A549 (cell line): ENCODE results near the gene SMARCD3. TPM values are rescaled to one million over a fixed set of nuclear protein-coding genes. Genes with fewer than 3 reads are reported as not detected.

Experiments
- ATAC-seq, 2 experiments: fragments of 200-7000 bp in 1 of 2; fragments of >200 bp in 1 of 2; cut with Nextera tagmentation in 1 of 2; cut with Tn5 transposase in 1 of 2; 3 replicates each; pipeline versions ENCODE4 v1.8.0 to v1.9.1; 2018 to 2020; ENCODE audit warnings: mild to moderate bottlenecking in 1 of 2, moderate library complexity in 1 of 2
- CTCF ChIA-PET: fragments of 300-600 bp; sonication (Branson Sonifier 250); formaldehyde crosslinking; extraction: SDS; loops from one replicate; lab custom pipeline; 2021; ENCODE audit warnings: antibody characterized with exemption, inconsistent platforms; lab: Yijun Ruan, JAX
- POLR2A ChIA-PET: fragments of 350-600 bp; formaldehyde crosslinking; extraction: SDS; loops from one replicate; lab custom pipeline; 2021; ENCODE audit warnings: antibody characterized with exemption, inconsistent platforms; lab: Yijun Ruan, JAX
- DNase-seq, 2 experiments: peaks; one replicate each; pipeline versions ENCODE4 v3.0.0 to v3.0.0-alpha.2; 2011 to 2016; ENCODE audit warnings: low read depth in 1 of 2, low spot score in 1 of 2
- FAIRE-seq: peaks from 2 replicates; lab custom pipeline; 2011; peaks lifted over from hg19 to GRCh38; lab: Jason Lieb, UNC
- H3K27ac ChIP-seq, 2 experiments: fragments of >200 bp; sonication (Bioruptor Twin); formaldehyde crosslinking; 3 replicates each; pipeline ENCODE4 v1.5.1; 2016 to 2017
- H3K4me1 ChIP-seq: fragments of >200 bp; sonication (Bioruptor Twin); formaldehyde crosslinking; 3 replicates; pipeline ENCODE4 v1.6.1; 2016
- H3K4me2 ChIP-seq: fragments of >200 bp; sonication (Bioruptor Twin); formaldehyde crosslinking; 3 replicates; pipeline ENCODE4 v1.6.1; 2016
- H3K4me3 ChIP-seq: fragments of >200 bp; sonication (Bioruptor Twin); formaldehyde crosslinking; 3 replicates; pipeline ENCODE4 v1.5.1; 2016
- H3K9me3 ChIP-seq: fragments of >200 bp; sonication (Bioruptor Twin); formaldehyde crosslinking; 3 replicates; pipeline ENCODE4 v1.6.1; 2016
- ATOH8 ChIP-seq: fragments of 250-450 bp; sonication (Bioruptor Pico); IDR thresholded peaks from 2 replicates; pipeline ENCODE4 v1.5.0; 2020; ENCODE audit warnings: low read depth, mild to moderate bottlenecking, moderate library complexity
- BHLHE40 ChIP-seq: IDR thresholded peaks from 2 replicates; pipeline ENCODE4 v1.6.1; 2012; ENCODE audit warnings: low read depth, low read length, inconsistent platforms
- CBX2 ChIP-seq: fragments of 200-600 bp; sonication (generic); IDR thresholded peaks from 2 replicates; pipeline ENCODE4 v1.6.1; 2016; ENCODE audit warnings: low read depth, mild to moderate bottlenecking, borderline replicate concordance
- CHD2 ChIP-seq: fragments of 150-350 bp; IDR thresholded peaks from 2 replicates; pipeline ENCODE4 v1.6.1; 2014; ENCODE audit warnings: low read length; ENCODE audit not compliant: partially characterized antibody
- CTCF ChIP-seq: fragments of >200 bp; sonication (Bioruptor Twin); formaldehyde crosslinking; IDR thresholded peaks from 3 replicates; pipeline ENCODE4 v1.5.1; 2016
- E2F6 ChIP-seq: IDR thresholded peaks from 2 replicates; pipeline ENCODE4 v1.6.1; 2012; ENCODE audit warnings: low read depth, borderline replicate concordance
- EHF ChIP-seq: fragments of 250-450 bp; sonication (Bioruptor Pico); IDR thresholded peaks from 2 replicates; pipeline ENCODE4 v1.5.0; 2020; ENCODE audit warnings: mild to moderate bottlenecking
- EHMT2 ChIP-seq: fragments of 200-600 bp; sonication (generic); IDR thresholded peaks from 2 replicates; pipeline ENCODE4 v1.6.1; 2016; ENCODE audit warnings: antibody characterized with exemption, low read depth, mild to moderate bottlenecking, moderate library complexity
- ESRRA ChIP-seq: fragments of 150-350 bp; IDR thresholded peaks from 2 replicates; pipeline ENCODE4 v1.6.1; 2014; ENCODE audit warnings: mild to moderate bottlenecking, low read length, borderline replicate concordance
- FOSB ChIP-seq: fragments of 250-450 bp; sonication (Bioruptor Pico); IDR thresholded peaks from 2 replicates; pipeline ENCODE4 v1.5.0; 2020; ENCODE audit warnings: mild to moderate bottlenecking, moderate library complexity
- GATA3 ChIP-seq: IDR thresholded peaks from 2 replicates; pipeline ENCODE4 v1.6.1; 2012; ENCODE audit warnings: borderline replicate concordance
- HDAC2 ChIP-seq: fragments of 200-600 bp; sonication (generic); IDR thresholded peaks from 2 replicates; pipeline ENCODE4 v1.6.1; 2016
- HEYL ChIP-seq: fragments of 250-450 bp; sonication (Bioruptor Pico); IDR thresholded peaks from 2 replicates; pipeline ENCODE4 v1.8.0; 2021; ENCODE audit warnings: mild to moderate bottlenecking, moderate library complexity
- JUN ChIP-seq, 2 experiments: fragments of >200 bp; sonication (Bioruptor Twin); formaldehyde crosslinking; IDR thresholded peaks; 2 replicates in 1 of 2; 3 replicates in 1 of 2; pipeline ENCODE4 v1.6.1; 2016 to 2017
- MAX ChIP-seq: IDR thresholded peaks from 2 replicates; pipeline ENCODE4 v1.6.1; 2012
- MAZ ChIP-seq: fragments of 150-350 bp; IDR thresholded peaks from 2 replicates; pipeline ENCODE4 v1.6.1; 2014; ENCODE audit warnings: antibody characterized with exemption, low read depth, low read length, borderline replicate concordance
- MYC ChIP-seq: IDR thresholded peaks from 2 replicates; pipeline ENCODE4 v1.6.1; 2012; ENCODE audit warnings: mild to moderate bottlenecking, inconsistent platforms, low read length, improper control_type of control experiment, borderline replicate concordance
- PBX3 ChIP-seq: IDR thresholded peaks from 2 replicates; pipeline ENCODE4 v1.6.1; 2012
- POLR2A ChIP-seq: IDR thresholded peaks from 2 replicates; pipeline ENCODE4 v1.6.1; 2012; ENCODE audit warnings: mild to moderate bottlenecking, low read length
- POLR2AphosphoS2 ChIP-seq: conservative IDR thresholded peaks from 2 replicates; pipeline ENCODE4 v1.6.1; 2012; ENCODE audit warnings: low read length, improper control_type of control experiment, inconsistent platforms
- RAD21 ChIP-seq, 2 experiments: fragments of >200 bp in 1 of 2; sonication (Bioruptor Twin) in 1 of 2; formaldehyde crosslinking in 1 of 2; IDR thresholded peaks in 1 of 2; conservative IDR thresholded peaks in 1 of 2; 2 replicates in 1 of 2; 3 replicates in 1 of 2; pipeline ENCODE4 v1.6.1; 2012 to 2018; ENCODE audit warnings: inconsistent platforms in 1 of 2
- RARB ChIP-seq: fragments of 250-450 bp; sonication (Bioruptor Pico); IDR thresholded peaks from 2 replicates; pipeline ENCODE4 v1.8.0; 2021; ENCODE audit warnings: mild to moderate bottlenecking, moderate library complexity
- RFX5 ChIP-seq: fragments of 450-650 bp; IDR thresholded peaks from 2 replicates; pipeline ENCODE4 v1.7.1; 2014; ENCODE audit warnings: antibody characterized with exemption, mild to moderate bottlenecking, moderate library complexity
- RNF2 ChIP-seq: fragments of 200-600 bp; sonication (generic); IDR thresholded peaks from 2 replicates; pipeline ENCODE4 v1.6.1; 2016; ENCODE audit warnings: low read depth, mild to moderate bottlenecking, antibody characterized with exemption, moderate library complexity, borderline replicate concordance
- USF2 ChIP-seq: fragments of 450-650 bp; IDR thresholded peaks from 2 replicates; pipeline ENCODE4 v1.6.1; 2014; ENCODE audit warnings: antibody characterized with exemption
- ZFP36 ChIP-seq: fragments of 450-650 bp; IDR thresholded peaks from 2 replicates; pipeline ENCODE4 v1.6.1; 2014; ENCODE audit warnings: borderline replicate concordance; ENCODE audit not compliant: partially characterized antibody
- ZNF302 ChIP-seq: fragments of 250-450 bp; sonication (Bioruptor Pico); IDR thresholded peaks from 2 replicates; pipeline ENCODE4 v1.9.0; 2021; ENCODE audit warnings: inconsistent platforms, mild to moderate bottlenecking, moderate library complexity
- WGBS: methylation state at CpG from one replicate; pipeline ENCODE4 v1.1.6; 2017; ENCODE audit errors: missing lambda C conversion rate; 5-methylcytosine and 5-hydroxymethylcytosine counted together
- polyA plus RNA-seq, 4 experiments: library from polyadenylated mRNA; depleted of rRNA in 3 of 4; stranded (reverse); fragments of >200 nt; fragmentation: RNase III in 1 of 4; extraction: RNeasy Plus Mini Kit Qiagen cat#74134 plus additional on column Dnase treatment in 1 of 4; gene quantifications; 2 replicates in 3 of 4; 3 replicates in 1 of 4; pipeline ENCODE4 v1.2.3, GENCODE V29; 2011 to 2017

The SMARCD3 gene
- polyA plus RNA-seq, 2 of the 4 experiments (the other 2 are of a cell fraction): 11.6 to 12.5 TPM

- FAIRE-seq (no peak), ATAC-seq (no peak), DNase-seq (no peak)
- Histone ChIP-seq H3K4me1 (peaks cover 8% of the 10 kb centered on the region; the same call in 2 of the 3 replicates), H3K27ac (no peak overlapping the region), H3K9me3 (peaks cover 9% of the 10 kb centered on the region; the same call in 1 of the 3 replicates), H3K4me3 (no peak overlapping the region), H3K4me2 (no peak overlapping the region)
- WGBS: 86% methylated on average over 12 of the region's 12 CpGs
- CTCF ChIA-PET: interaction anchor here (1.9 kb wide), 1 partner anchor 24 kb away, joined by 4 read pairs; no protein-coding TSS in a partner anchor
- TF ChIP-seq ZNF302 (CRISPR knock-in tag) (no peak), CHD2 (no peak), PBX3 (no peak), RNF2 (no peak), RARB (CRISPR knock-in tag) (no peak), ATOH8 (CRISPR knock-in tag) (no peak), HDAC2 (no peak), HEYL (no peak), BHLHE40 (no peak), FOSB (CRISPR knock-in tag) (no peak), CBX2 (no peak), MAZ (no peak), JUN (IDR thresholded peaks at IDR 0.05) (no peak), CTCF (no peak), EHF (CRISPR knock-in tag) (no peak), E2F6 (no peak), POLR2A (no peak)
- POLR2A ChIA-PET: no interaction called here
These were observed 30.5 kb upstream of the SMARCD3 start for GRCh38 chr7:151278949-151279348.

GRCh38 chr7:151277631-151278030 lies 29.1 kb upstream of the SMARCD3 start:
- no peak; a peak in 1 of 6 replicates for ATAC-seq
- Histone ChIP-seq H3K9me3 (peaks cover 1% of the 10 kb centered on the region; the same call in 1 of the 3 replicates), H3K27ac (peak overlapping the region in 1 of 2 experiments; percentile 95; a peak in 2 of 6 replicates), H3K4me2 (no peak overlapping the region; the same call in 2 of the 3 replicates), H3K4me1 (peaks cover 8% of the 10 kb centered on the region; the same call in 2 of the 3 replicates), H3K4me3 (no peak overlapping the region)
- no peak for FAIRE-seq
- DNase-seq: no peak
- ChIA-PET POLR2A (interaction anchor here (0.5 to 1.6 kb wide), 3 partner anchors 26 to 91 kb away, joined by 3 to 4 read pairs (median 3); partner anchors contain the start of genes ABCF2 and ASB10), CTCF (interaction anchor here (1.2 to 1.9 kb wide), 4 partner anchors 20 to 38 kb away, joined by 3 to 5 read pairs (median 4); no protein-coding TSS in a partner anchor)
- TF ChIP-seq MYC (no peak), POLR2AphosphoS2 (no peak), USF2 (no peak), PBX3 (no peak), EHF (CRISPR knock-in tag) (no peak), GATA3 (no peak), MAX (no peak), RAD21 (conservative IDR thresholded peaks at IDR 0.05 in 1 of 2, IDR thresholded peaks at IDR 0.05 in 1 of 2) (no peak), ZFP36 (no peak), RNF2 (no peak), ESRRA (no peak), ATOH8 (CRISPR knock-in tag) (no peak), EHMT2 (no peak), RFX5 (no peak)
- 94% methylated on average over 4 of the region's 8 CpGs for WGBS
